Measurements from ENCODE around the gene MAGED1. TPM values are rescaled to one million over a fixed set of nuclear protein-coding genes. Genes with fewer than 3 reads are reported as not detected.

The MAGED1 gene
- total and polyA plus RNA-seq, 2 donors (not counting 1 experiment from before 2014, with no cell fraction given): 28.3 to 29.1 TPM

DNA sequence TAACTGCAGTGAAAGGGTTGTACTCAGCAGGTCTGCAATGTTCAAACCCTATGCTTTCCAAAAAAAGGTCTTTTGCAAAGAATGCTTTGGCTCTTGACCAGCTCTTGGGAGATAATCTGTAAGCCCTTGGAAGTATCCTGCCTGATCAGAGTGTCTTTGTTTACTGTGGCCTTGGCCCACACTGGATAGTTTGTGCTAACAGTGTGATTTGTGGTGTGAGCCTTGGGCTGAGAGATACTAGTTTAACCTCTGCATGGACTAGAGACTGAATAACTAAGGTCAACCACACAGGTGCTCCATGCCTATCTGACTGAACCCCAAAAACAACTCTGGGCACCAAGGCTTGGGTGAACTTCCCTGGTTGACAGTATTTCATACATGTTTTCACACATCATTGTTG, 3.6 kb upstream of the MAGED1 start:
- Histone ChIP-seq H3K9me3 (ENCODE audit: control extremely low read depth in 1 of 3, control insufficient read depth in 2 of 3, insufficient read depth in 1 of 3, low read length in 2 of 3) (no peaks in the 10 kb centered on the region), H3K79me2 (ENCODE audit: control insufficient read depth, insufficient read depth, low read length) (no peaks in the 10 kb centered on the region), H3K4me2 (replicated peaks; ENCODE audit: low read depth, low read length, poor library complexity, severe bottlenecking) (no peak overlapping the region), H3K4me1 (ENCODE audit: control insufficient read depth in 2 of 2, insufficient read depth in 2 of 2, low read length in 2 of 2) (peaks cover 16 to 17% of the 10 kb centered on the region in 2 donors), H3K4me3 (ENCODE audit: control extremely low read depth in 1 of 5, extremely low read depth in 1 of 5, insufficient read depth in 1 of 5, low read depth in 2 of 5, low read length in 4 of 5) (no peak overlapping the region), H3K36me3 (replicated peaks in 1 of 2; ENCODE audit: control extremely low read depth in 1 of 2, control insufficient read depth in 1 of 2, extremely low read depth in 1 of 2, insufficient read depth in 2 of 2, low read length in 1 of 2) (no peaks in the 10 kb centered on the region), H4K20me1 (ENCODE audit: control insufficient read depth, insufficient read depth, low read length, poor library complexity, severe bottlenecking) (no peaks in the 10 kb centered on the region), H2AFZ (ENCODE audit: insufficient read depth, low read depth, low read length, poor library complexity, severe bottlenecking) (no peak overlapping the region), H3K9ac (ENCODE audit: low read length) (no peak overlapping the region), H3K27ac (ENCODE audit: low read length in 2 of 2) (no peak overlapping the region), H3K27me3 (replicated peaks in 1 of 4; ENCODE audit: control extremely low read depth in 1 of 4, control insufficient read depth in 3 of 4, insufficient read depth in 4 of 4, low read length in 3 of 4) (no peaks in the 10 kb centered on the region)
- H3K4me3 Mint-ChIP-seq: no peak overlapping the region
- POLR2A ChIA-PET: no interaction called here
- no peaks in the 10 kb centered on the region for H3K9me3 Mint-ChIP-seq (ENCODE audit: insufficient read depth)
- CTCF ChIA-PET: no interaction called here
- no peak for ATAC-seq (ENCODE audit: low read depth)
- H3K4me1 Mint-ChIP-seq: peaks cover 23% of the 10 kb centered on the region
- H3K27me3 Mint-ChIP-seq: no peaks in the 10 kb centered on the region
- H3K27ac Mint-ChIP-seq: peak overlapping the region; percentile 37
- no peak for DNase-seq
- intact Hi-C loops (cut with micrococcal nuclease): no loop called here
- TF ChIP-seq, protein P1, sequence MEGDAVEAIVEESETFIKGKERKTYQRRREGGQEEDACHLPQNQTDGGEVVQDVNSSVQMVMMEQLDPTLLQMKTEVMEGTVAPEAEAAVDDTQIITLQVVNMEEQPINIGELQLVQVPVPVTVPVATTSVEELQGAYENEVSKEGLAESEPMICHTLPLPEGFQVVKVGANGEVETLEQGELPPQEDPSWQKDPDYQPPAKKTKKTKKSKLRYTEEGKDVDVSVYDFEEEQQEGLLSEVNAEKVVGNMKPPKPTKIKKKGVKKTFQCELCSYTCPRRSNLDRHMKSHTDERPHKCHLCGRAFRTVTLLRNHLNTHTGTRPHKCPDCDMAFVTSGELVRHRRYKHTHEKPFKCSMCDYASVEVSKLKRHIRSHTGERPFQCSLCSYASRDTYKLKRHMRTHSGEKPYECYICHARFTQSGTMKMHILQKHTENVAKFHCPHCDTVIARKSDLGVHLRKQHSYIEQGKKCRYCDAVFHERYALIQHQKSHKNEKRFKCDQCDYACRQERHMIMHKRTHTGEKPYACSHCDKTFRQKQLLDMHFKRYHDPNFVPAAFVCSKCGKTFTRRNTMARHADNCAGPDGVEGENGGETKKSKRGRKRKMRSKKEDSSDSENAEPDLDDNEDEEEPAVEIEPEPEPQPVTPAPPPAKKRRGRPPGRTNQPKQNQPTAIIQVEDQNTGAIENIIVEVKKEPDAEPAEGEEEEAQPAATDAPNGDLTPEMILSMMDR (IDR thresholded peaks at IDR 0.05): no peak

DNA sequence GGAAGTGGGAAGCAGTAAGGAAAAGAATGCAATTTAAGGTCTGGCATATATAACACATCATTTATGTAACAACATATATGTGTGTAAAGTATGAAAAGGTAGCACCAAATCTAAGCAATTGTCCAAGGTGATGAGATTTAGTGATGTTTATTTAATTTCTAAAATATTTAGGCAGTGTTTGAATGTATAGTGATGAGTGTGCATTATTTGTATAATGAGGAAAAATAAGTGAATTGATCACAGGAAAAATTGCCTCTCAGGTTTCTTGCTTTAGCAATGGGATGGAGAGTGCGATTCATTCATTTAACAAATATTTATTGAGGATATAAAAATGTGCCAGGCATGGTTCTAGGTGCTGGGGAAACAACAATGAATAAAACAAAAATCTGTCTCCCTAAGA, 2.2 kb upstream of the MAGED1 start:
- Mint-ChIP-seq H3K4me1 (peaks cover 27% of the 10 kb centered on the region), H3K27me3 (no peaks in the 10 kb centered on the region), H3K4me3 (peak overlapping the region; percentile 68), H3K27ac (peak overlapping the region; percentile 82), H3K9me3 (ENCODE audit: insufficient read depth) (no peaks in the 10 kb centered on the region)
- Histone ChIP-seq H2AFZ (ENCODE audit: insufficient read depth, low read depth, low read length, poor library complexity, severe bottlenecking) (peak overlapping the region; percentile 44), H3K27ac (ENCODE audit: low read length in 2 of 2) (peak overlapping the region in 1 of 2 donors; percentile 66), H3K4me1 (ENCODE audit: control insufficient read depth in 2 of 2, insufficient read depth in 2 of 2, low read length in 2 of 2) (peaks cover 20 to 24% of the 10 kb centered on the region in 2 donors), H3K4me2 (replicated peaks; ENCODE audit: low read depth, low read length, poor library complexity, severe bottlenecking) (no peak overlapping the region), H4K20me1 (ENCODE audit: control insufficient read depth, insufficient read depth, low read length, poor library complexity, severe bottlenecking) (no peaks in the 10 kb centered on the region), H3K79me2 (ENCODE audit: control insufficient read depth, insufficient read depth, low read length) (no peaks in the 10 kb centered on the region), H3K27me3 (replicated peaks in 1 of 4; ENCODE audit: control extremely low read depth in 1 of 4, control insufficient read depth in 3 of 4, insufficient read depth in 4 of 4, low read length in 3 of 4) (no peaks in the 10 kb centered on the region), H3K4me3 (ENCODE audit: control extremely low read depth in 1 of 5, extremely low read depth in 1 of 5, insufficient read depth in 1 of 5, low read depth in 2 of 5, low read length in 4 of 5) (no peak overlapping the region), H3K9ac (ENCODE audit: low read length) (no peak overlapping the region), H3K9me3 (ENCODE audit: control extremely low read depth in 1 of 3, control insufficient read depth in 2 of 3, insufficient read depth in 1 of 3, low read length in 2 of 3) (no peaks in the 10 kb centered on the region), H3K36me3 (replicated peaks in 1 of 2; ENCODE audit: control extremely low read depth in 1 of 2, control insufficient read depth in 1 of 2, extremely low read depth in 1 of 2, insufficient read depth in 2 of 2, low read length in 1 of 2) (no peaks in the 10 kb centered on the region)
- no CpG with 5 or more reads among the region's 1 CpG for WGBS (ENCODE audit: insufficient coverage)
- ATAC-seq (ENCODE audit: low read depth): no peak
- ChIA-PET CTCF (no interaction called here), POLR2A (no interaction called here)
- DNase-seq: no peak
- intact Hi-C loops (cut with micrococcal nuclease): no loop called here
- TF ChIP-seq EZH2 (IDR thresholded peaks at IDR 0.05; ENCODE audit: borderline replicate concordance, insufficient read depth, low read depth, low read length, poor library complexity, severe bottlenecking): no peak
- TF ChIP-seq, protein P1 (IDR thresholded peaks at IDR 0.05): no peak

Measured in B cell (primary cell).